HG02884 (cell line): ENCODE results near the gene CDC42BPA.

Source experiments
- ATAC-seq: cut with Tn5 transposase; IDR thresholded peaks from one replicate; pipeline ENCODE4 v1.9.1; 2021; ENCODE audit warnings: mild to moderate bottlenecking, moderate library complexity; ENCODE audit not compliant: unreplicated experiment

Gene CDC42BPA

GRCh38 chr1:226983247-226983991, 334.9 kb downstream of the CDC42BPA start:
- ATAC-seq: no peak

GRCh38 chr1:226982451-226983177, 335.7 kb downstream of the CDC42BPA start:
- no peak for ATAC-seq

GRCh38 chr1:226981838-226982237, 336.5 kb downstream of the CDC42BPA start:
- no peak for ATAC-seq

- ATAC-seq: no peak
Measured at GRCh38 chr1:226981386-226981817, 336.9 kb downstream of the CDC42BPA start.

GRCh38 chr1:226980565-226981385, 337.5 kb downstream of the CDC42BPA start:
- ATAC-seq: no peak

- no peak for ATAC-seq
Measured at GRCh38 chr1:226980122-226980560, 338.2 kb downstream of the CDC42BPA start.

GRCh38 chr1:226979517-226980121, 338.7 kb downstream of the CDC42BPA start:
- no peak for ATAC-seq

GRCh38 chr1:226979115-226979516, 339.2 kb downstream of the CDC42BPA start:
- no peak for ATAC-seq

- ATAC-seq: no peak
Measured at GRCh38 chr1:226978432-226979114, 339.7 kb downstream of the CDC42BPA start.

GRCh38 chr1:226977643-226978431, 340.5 kb downstream of the CDC42BPA start:
- ATAC-seq: no peak

- ATAC-seq: no peak
Measured at GRCh38 chr1:226976978-226977642, 341.2 kb downstream of the CDC42BPA start.

GRCh38 chr1:226976276-226976977, 341.9 kb downstream of the CDC42BPA start:
- ATAC-seq: no peak

GRCh38 chr1:226975259-226976250, 342.7 kb downstream of the CDC42BPA start:
- ATAC-seq: no peak

- ATAC-seq: no peak
Measured at GRCh38 chr1:226974544-226975258, 343.6 kb downstream of the CDC42BPA start.

GRCh38 chr1:226973898-226974543, 344.3 kb downstream of the CDC42BPA start:
- no peak for ATAC-seq

GRCh38 chr1:226973371-226973897, 344.9 kb downstream of the CDC42BPA start:
- ATAC-seq: no peak
